ENCODE data around the gene ZNF549.
"Not testable (repeated sequence)": the region's sequence is repeated elsewhere in the genome, so short reads cannot be mapped to it uniquely, and the experiment has no call there.

The ZNF549 gene

GRCh38 chr19:57527136-57527881 is at the start of gene ZNF549:
Gene ZNF549 (plus strand): TSS chr19:57527356. CDS start chr19:57527574, 218 bp downstream.
- DNase-seq (ENCODE audit: low read depth): peak; percentile 79

GRCh38 chr19:57487477-57488298 is 39.5 kb upstream of the ZNF549 start, which contains the start of gene ZNF419:
Gene ZNF419 (plus strand): TSS chr19:57487750. CDS start chr19:57487951, 201 bp downstream.
- peak; percentile 93 for DNase-seq (ENCODE audit: low read depth)

- DNase-seq (ENCODE audit: low read depth): not testable (repeated sequence)
Observed at GRCh38 chr19:57488299-57488644, 38.9 kb upstream of the ZNF549 start.

GRCh38 chr19:57499332-57499679 is 27.9 kb upstream of the ZNF549 start:
- DNase-seq (ENCODE audit: low read depth): not testable (repeated sequence)

- peak; percentile 95 for DNase-seq (ENCODE audit: low read depth)
Observed at GRCh38 chr19:57499680-57500395, 27.3 kb upstream of the ZNF549 start, which contains the start of gene ZNF773. Gene ZNF773 (plus strand): TSS chr19:57499938. CDS start chr19:57500081, 143 bp downstream.

GRCh38 chr19:57500400-57500799 is 26.8 kb upstream of the ZNF549 start:
- DNase-seq (ENCODE audit: low read depth): not testable (repeated sequence)

GRCh38 chr19:57506163-57506562 is 21.0 kb upstream of the ZNF549 start:
- DNase-seq (ENCODE audit: low read depth): no peak

- DNase-seq (ENCODE audit: low read depth): no peak
Observed at GRCh38 chr19:57511484-57511883, 15.7 kb upstream of the ZNF549 start.

- DNase-seq (ENCODE audit: low read depth): no peak
Observed at GRCh38 chr19:57512845-57513244, 14.3 kb upstream of the ZNF549 start.

- no peak for DNase-seq (ENCODE audit: low read depth)
Observed at GRCh38 chr19:57515255-57515654, 11.9 kb upstream of the ZNF549 start.

GRCh38 chr19:57518021-57518420 is 9.1 kb upstream of the ZNF549 start:
- not testable (repeated sequence) for DNase-seq (ENCODE audit: low read depth)

- no peak for DNase-seq (ENCODE audit: low read depth)
Observed at GRCh38 chr19:57537953-57538547, 10.9 kb downstream of the ZNF549 start.

GRCh38 chr19:57546513-57546912 is 19.4 kb downstream of the ZNF549 start:
- DNase-seq (ENCODE audit: low read depth): no peak

GRCh38 chr19:57552432-57552831 is 25.3 kb downstream of the ZNF549 start:
- DNase-seq (ENCODE audit: low read depth): no peak

- DNase-seq (ENCODE audit: low read depth): no peak
Observed at GRCh38 chr19:57557659-57558058, 30.5 kb downstream of the ZNF549 start.

GRCh38 chr19:57558525-57558924 is 31.4 kb downstream of the ZNF549 start:
- DNase-seq (ENCODE audit: low read depth): no peak

GRCh38 chr19:57559008-57559403 is 31.9 kb downstream of the ZNF549 start:
- no peak for DNase-seq (ENCODE audit: low read depth)

- DNase-seq (ENCODE audit: low read depth): peak; percentile 80
Observed at GRCh38 chr19:57559404-57560025, 32.4 kb downstream of the ZNF549 start, which contains the start of gene ZNF550. Gene ZNF550 (minus strand): TSS chr19:57559863. CDS start chr19:57559682, 181 bp downstream.

- DNase-seq (ENCODE audit: low read depth): no peak
Observed at GRCh38 chr19:57560049-57560491, 32.9 kb downstream of the ZNF549 start.

GRCh38 chr19:57563547-57563946 is 36.4 kb downstream of the ZNF549 start:
- no peak for DNase-seq (ENCODE audit: low read depth)

Measured in stimulated activated CD4-positive, alpha-beta T cell treated with anti-CD3 and anti-CD28 coated beads, Interleukin-2, amount 100 ng/mL, for 4 hours (primary cell).